Parathyroid adenoma (tissue), 2 donors: Measurements from ENCODE around the gene MFAP5.
A peak's percentile ranks its signal among the peaks of the same experiment; 100 is the strongest.

Source experiments
- H2AFZ ChIP-seq: fragments of 300-600 bp; sonication (generic); one replicate; pipeline ENCODE4 v1.7.0; 2017; ENCODE audit warnings: antibody characterized with exemption, mild to moderate bottlenecking
- H3K27ac ChIP-seq: fragments of 300-600 bp; sonication (generic); one replicate; pipeline ENCODE4 v1.7.0; 2017
- H3K27me3 ChIP-seq: fragments of 300-600 bp; sonication (generic); one replicate; pipeline ENCODE4 v1.7.0; 2017; ENCODE audit warnings: low read length; ENCODE audit not compliant: control insufficient read depth, insufficient read depth
- H3K36me3 ChIP-seq: fragments of 300-600 bp; sonication (generic); one replicate; pipeline ENCODE4 v1.7.0; 2017; ENCODE audit warnings: low read length; ENCODE audit not compliant: control insufficient read depth, insufficient read depth
- H3K4me1 ChIP-seq: fragments of 300-600 bp; sonication (generic); one replicate; pipeline ENCODE4 v1.7.0; 2017; ENCODE audit warnings: control low read depth
- H3K4me2 ChIP-seq: fragments of 300-600 bp; sonication (generic); one replicate; pipeline ENCODE4 v1.7.0; 2017; ENCODE audit warnings: low read length
- H3K4me3 ChIP-seq: fragments of 300-600 bp; sonication (generic); one replicate; pipeline ENCODE4 v1.7.0; 2017; ENCODE audit warnings: low read depth, low read length
- H3K79me2 ChIP-seq: fragments of 300-600 bp; sonication (generic); one replicate; pipeline ENCODE4 v1.7.0; 2017; ENCODE audit warnings: control low read depth
- H3K9ac ChIP-seq: fragments of 300-600 bp; sonication (generic); one replicate; pipeline ENCODE4 v1.7.0; 2017; ENCODE audit warnings: mild to moderate bottlenecking
- H3K9me3 ChIP-seq: fragments of 300-600 bp; sonication (generic); one replicate; pipeline ENCODE4 v1.7.0; 2017; ENCODE audit warnings: low read length; ENCODE audit not compliant: control insufficient read depth
- CTCF ChIP-seq: fragments of 300-600 bp; sonication (generic); IDR thresholded peaks from one replicate; pipeline ENCODE4 v1.7.0; 2017; ENCODE audit warnings: antibody characterized with exemption, mild to moderate bottlenecking
- donor health status: primary hyperparathyroidism.

MFAP5 gene

GRCh38 chr12:8644345-8645248 lies 18.0 kb downstream of the MFAP5 start:
- Histone ChIP-seq H3K9ac (no peak overlapping the region), H3K27me3 (no peaks in the 10 kb centered on the region), H3K36me3 (no peaks in the 10 kb centered on the region), H3K9me3 (no peaks in the 10 kb centered on the region), H3K4me2 (no peak overlapping the region), H3K4me3 (no peak overlapping the region), H3K27ac (no peak overlapping the region), H2AFZ (peak overlapping the region; percentile 45), H3K4me1 (no peaks in the 10 kb centered on the region), H3K79me2 (no peaks in the 10 kb centered on the region)
- no peak for TF ChIP-seq CTCF

GRCh38 chr12:8642775-8643174 lies 19.9 kb downstream of the MFAP5 start:
- H3K9ac ChIP-seq: no peak overlapping the region
- no peak for TF ChIP-seq CTCF

GRCh38 chr12:8639936-8640335 lies 22.7 kb downstream of the MFAP5 start:
- Histone ChIP-seq H3K9ac (no peak overlapping the region), H3K27me3 (no peaks in the 10 kb centered on the region), H3K4me2 (no peak overlapping the region), H3K9me3 (no peaks in the 10 kb centered on the region), H3K4me1 (no peaks in the 10 kb centered on the region), H3K79me2 (no peaks in the 10 kb centered on the region), H3K4me3 (no peak overlapping the region), H2AFZ (no peak overlapping the region), H3K36me3 (no peaks in the 10 kb centered on the region), H3K27ac (no peak overlapping the region)
- no peak for TF ChIP-seq CTCF

More at GRCh38 chr12:8642775-8643174, 19.9 kb downstream of the MFAP5 start:
- H2AFZ ChIP-seq: no peak overlapping the region
- H3K9me3 ChIP-seq: no peaks in the 10 kb centered on the region
- H3K4me3 ChIP-seq: no peak overlapping the region
- H3K79me2 ChIP-seq: no peaks in the 10 kb centered on the region
- H3K27me3 ChIP-seq: no peaks in the 10 kb centered on the region
- no peak overlapping the region for H3K4me2 ChIP-seq
- no peak overlapping the region for H3K27ac ChIP-seq
- H3K4me1 ChIP-seq: no peaks in the 10 kb centered on the region
- H3K36me3 ChIP-seq: no peaks in the 10 kb centered on the region

- Histone ChIP-seq H3K4me1 (no peaks in the 10 kb centered on the region), H3K79me2 (no peaks in the 10 kb centered on the region)
Measured at GRCh38 chr12:8638951-8639350, 23.7 kb downstream of the MFAP5 start.

More at GRCh38 chr12:8638951-8639350, 23.7 kb downstream of the MFAP5 start:
- Histone ChIP-seq H3K27me3 (no peaks in the 10 kb centered on the region), H3K9ac (no peak overlapping the region), H3K4me2 (no peak overlapping the region), H3K9me3 (no peaks in the 10 kb centered on the region), H3K27ac (no peak overlapping the region), H3K4me3 (no peak overlapping the region), H3K36me3 (no peaks in the 10 kb centered on the region), H2AFZ (no peak overlapping the region)
- no peak for TF ChIP-seq CTCF
